Hippocampal formation (tissue), 2 donors: ENCODE data around the gene FREY1.

Experiments used
- DNase-seq, 2 donors: peaks; one replicate each; lab custom pipeline; 2025; lab: John Stamatoyannopoulos, UW

Gene FREY1

GRCh38 chr11:45928535-45929215, 21.6 kb upstream of the FREY1 start:
- DNase-seq, result no peak

DNA sequence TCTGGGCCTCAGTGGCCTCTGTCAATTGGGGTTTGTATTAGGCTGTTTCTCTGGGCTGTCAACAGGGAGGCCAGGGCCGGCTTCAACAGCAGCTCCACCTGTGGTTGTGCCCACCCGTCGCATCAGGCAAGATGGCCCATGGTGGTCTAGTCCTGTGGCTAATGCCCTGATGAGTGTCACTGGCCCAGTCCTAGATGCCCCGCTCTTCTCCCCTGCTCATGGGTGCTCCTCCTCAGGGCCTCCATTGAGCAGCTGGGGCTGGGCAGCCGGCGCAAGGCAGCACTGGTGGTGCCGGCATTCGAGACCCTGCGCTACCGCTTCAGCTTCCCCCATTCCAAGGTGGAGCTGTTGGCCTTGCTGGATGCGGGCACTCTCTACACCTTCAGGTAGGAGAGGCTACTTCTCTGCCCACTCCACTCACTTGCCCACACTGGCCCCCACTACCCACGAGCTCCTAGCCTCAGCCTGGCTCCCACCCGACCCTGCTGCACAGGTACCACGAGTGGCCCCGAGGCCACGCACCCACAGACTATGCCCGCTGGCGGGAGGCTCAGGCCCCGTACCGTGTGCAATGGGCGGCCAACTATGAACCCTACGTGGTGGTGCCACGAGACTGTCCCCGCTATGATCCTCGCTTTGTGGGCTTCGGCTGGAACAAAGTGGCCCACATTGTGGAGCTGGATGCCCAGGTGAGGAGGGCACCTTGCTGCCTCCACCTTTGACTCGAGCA, 20.8 kb upstream of the FREY1 start:
- no peak for DNase-seq

- DNase-seq, result no peak
Measured at GRCh38 chr11:45927332-45927683, 20.2 kb upstream of the FREY1 start.

GRCh38 chr11:45926536-45927331, 19.7 kb upstream of the FREY1 start:
- no peak for DNase-seq

DNA sequence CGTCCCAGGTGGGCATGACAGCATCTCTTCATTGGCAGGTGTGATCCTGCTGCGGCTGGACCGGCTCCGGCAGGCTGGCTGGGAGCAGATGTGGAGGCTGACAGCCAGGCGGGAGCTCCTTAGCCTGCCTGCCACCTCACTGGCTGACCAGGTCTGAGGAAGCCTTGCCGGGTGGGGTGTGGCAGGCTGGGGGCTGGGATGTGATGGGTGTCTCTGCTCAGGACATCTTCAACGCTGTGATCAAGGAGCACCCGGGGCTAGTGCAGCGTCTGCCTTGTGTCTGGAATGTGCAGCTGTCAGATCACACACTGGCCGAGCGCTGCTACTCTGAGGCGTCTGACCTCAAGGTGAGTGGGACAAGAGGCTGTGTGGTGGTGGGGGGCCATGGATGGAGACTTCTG, 18.9 kb upstream of the FREY1 start:
- no peak for DNase-seq

- DNase-seq, result no peak
Measured at GRCh38 chr11:45925550-45925949, 18.5 kb upstream of the FREY1 start.

DNA sequence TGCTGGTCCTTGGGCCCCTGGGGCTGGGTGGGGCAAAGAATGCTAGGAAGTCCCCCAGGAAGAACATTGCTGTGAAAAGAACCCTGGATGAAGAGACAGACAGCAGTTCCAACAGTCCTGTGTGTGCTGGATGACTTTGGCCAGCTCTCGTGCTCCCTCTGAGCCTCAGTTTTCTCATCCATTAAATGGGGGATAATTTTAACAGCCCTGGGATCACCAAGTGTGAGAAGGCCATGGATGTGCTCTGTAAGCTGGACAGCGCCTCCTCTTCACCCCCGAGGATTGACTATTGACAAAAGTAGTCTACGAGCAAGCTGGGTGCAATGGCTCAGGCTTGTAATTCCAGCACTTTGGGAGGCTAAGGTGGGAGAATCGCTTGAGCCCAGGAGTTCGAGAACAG, 17.9 kb upstream of the FREY1 start:
- DNase-seq, result no peak

DNA sequence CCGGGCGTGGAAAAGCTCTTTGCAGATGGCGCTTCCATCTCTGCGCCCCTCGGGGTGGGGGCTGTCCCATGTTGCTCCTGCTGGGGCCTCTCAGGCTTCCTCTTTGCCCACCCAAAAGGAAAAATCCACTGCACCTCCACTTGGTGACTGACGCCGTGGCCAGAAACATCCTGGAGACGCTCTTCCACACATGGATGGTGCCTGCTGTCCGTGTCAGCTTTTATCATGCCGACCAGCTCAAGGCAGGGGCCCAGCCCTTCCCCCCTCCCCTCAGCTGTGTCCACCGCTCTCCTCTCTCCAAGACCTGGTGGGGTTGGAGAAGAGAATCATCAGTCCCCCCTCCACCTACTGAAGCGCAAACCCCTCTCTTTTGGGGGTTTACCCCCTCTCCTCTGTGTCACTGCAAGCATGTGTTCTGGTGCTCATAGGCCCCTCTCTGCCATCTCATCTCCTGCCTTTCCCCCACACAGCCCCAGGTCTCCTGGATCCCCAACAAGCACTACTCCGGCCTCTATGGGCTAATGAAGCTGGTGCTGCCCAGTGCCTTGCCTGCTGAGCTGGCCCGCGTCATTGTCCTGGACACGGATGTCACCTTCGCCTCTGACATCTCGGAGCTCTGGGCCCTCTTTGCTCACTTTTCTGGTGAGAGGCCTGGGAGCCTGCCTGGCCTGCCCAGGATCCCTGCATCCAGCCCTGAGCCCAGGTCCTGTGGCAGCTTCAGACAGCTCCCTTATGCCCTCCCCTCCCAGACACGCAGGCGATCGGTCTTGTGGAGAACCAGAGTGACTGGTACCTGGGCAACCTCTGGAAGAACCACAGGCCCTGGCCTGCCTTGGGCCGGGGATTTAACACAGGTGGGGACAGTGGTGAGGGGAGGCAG, 17.2 kb upstream of the FREY1 start:
- DNase-seq, result no peak

DNA sequence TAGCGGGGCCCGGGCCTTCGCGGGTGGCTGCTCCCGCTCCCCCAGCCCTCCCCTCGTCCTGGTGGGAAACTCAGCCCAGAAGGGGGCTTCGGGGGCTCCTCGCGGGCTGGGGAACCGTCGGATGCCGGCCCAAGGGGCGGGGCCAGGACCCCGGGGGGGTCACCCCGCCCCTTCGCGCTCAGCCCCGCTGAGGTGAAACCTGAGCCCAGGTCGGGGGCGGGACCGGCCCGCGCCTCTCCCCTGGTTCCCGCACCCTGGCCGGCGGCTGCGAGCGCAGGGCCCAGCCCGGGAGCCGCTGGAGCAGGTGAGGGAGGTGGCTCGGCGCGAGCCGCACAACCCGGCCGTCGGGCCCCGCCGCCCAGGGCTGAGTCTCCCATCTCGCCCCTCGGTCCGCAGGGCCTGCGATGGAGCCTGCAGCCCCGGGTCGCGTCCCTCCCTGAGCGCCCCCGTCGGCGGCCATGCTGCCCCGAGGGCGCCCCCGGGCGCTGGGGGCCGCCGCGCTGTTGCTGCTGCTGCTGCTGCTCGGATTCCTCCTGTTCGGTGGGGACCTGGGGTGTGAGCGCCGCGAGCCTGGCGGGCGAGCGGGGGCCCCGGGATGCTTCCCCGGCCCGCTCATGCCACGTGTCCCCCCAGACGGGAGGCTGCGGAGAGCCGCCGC, 15.5 kb upstream of the FREY1 start, which contains the start of gene LARGE2:
Gene LARGE2 (plus strand): TSS at position 232 of the 658 bp plus-strand sequence. CDS start 227 bp downstream, at position 459.
- no peak for DNase-seq

GRCh38 chr11:45921561-45922424, 14.7 kb upstream of the FREY1 start:
- DNase-seq, result no peak

DNA sequence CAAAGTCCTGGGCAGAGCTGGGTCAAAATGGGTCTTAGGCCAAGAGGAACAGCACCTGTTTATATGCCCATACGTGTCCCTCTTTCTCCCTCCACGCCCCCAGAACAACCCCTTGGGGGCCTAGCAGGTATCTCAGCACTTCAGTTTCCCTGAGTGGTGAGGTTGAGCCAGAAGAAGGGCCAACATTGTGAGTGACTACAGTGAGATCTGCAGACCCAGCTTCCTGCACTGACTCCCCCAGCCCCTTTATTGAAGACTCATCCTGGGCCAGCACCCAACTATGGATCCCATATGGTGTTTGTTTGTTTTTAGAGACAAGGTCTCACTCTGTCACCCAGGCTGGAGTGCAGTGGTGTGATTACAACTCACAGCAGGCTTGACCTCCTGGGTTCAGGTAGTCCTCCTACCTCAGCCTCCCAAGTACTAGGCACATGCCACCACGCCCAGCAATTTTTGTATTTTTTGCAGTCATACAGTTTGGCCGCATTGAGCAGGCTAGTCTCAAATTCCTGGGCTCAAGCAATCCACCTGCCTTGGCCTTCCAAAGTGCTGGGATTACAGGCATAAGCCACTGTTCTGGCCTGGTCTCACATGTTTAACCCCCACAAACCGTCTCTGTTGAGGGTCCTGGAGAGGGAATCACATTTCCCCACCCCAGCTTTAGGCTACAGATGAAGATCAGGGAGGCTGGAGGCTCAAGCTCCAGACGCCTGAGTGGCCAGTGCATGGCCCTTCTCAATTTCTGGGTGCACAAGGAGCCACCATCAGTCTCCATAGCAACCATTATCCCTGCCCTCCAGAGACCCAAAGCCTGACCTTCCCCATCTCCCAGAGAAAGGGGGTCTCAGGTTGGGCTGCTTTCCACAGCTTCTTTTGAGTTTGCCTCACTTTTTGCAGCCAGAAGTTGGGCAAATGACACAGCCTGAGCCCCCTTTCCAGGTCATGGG, 13.7 kb upstream of the FREY1 start:
- DNase-seq, result no peak

DNA sequence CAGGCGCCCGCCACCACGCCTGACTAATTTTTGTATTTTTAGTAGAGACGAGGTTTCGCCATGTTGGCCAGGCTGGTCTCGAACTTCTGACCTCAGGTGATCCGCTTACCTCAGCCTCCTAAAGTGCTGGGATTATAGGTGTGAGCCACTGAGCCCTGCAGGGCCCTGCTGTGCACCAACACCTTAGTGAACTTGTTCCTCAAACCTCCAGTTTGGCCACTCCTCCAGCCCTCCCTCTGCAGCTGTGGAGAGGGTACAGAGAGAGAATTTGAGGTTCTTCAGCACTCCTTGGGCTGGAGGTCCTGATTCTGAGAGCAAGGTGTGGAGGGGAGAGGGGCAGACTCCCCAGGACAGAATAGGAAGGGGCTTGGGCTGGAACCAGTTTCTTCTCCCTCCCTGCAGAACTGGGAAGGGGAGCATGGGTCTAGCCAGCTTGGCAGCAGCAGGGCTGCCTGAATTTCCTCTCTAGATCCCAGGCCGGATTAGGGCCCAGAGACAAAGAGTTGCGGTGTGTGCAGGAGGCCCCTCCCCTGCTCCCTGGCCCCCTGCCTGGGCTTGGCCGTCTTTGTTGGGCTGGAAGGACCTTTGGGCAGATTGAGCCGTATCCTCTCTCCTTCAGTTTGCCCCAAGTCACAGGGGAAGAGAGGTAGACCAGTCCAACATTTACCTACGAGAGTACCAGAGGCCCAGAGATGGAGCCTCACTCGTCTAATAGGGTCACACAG, 12.9 kb upstream of the FREY1 start:
- no peak for DNase-seq

- no peak for DNase-seq
Measured at GRCh38 chr11:45918962-45919675, 12.0 kb upstream of the FREY1 start.

DNA sequence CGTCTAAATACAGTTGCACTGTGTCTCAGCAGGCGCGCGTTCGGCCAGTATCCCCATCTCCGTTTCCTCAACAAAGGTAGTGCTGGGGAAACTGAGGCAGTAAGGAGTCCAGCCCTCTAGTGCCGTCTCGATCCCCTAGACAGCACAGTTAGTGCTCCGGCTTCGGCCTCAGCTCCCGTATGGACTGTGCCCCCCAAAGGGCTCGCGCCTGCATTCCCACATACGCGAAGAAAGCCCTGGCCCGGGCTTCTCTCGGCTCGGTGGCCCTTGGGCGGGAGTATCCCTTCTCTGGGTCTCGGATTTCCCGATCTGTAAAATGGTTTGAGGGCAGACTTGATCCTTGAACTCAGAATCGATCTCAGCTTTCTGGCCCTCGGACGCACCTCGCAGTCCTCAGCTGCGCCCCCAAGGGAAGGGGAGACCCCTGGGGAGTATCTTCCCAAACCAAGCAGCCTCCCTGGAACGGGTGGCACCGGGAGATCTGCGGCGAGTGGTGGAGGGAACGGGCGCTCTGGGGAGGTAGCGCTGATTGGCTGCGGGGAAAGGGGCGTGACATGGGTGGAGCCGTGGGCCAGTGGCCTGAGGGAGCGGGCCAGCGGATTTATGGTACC, 11.4 kb upstream of the FREY1 start:
- DNase-seq, result peak; percentile 58 to 83

DNA sequence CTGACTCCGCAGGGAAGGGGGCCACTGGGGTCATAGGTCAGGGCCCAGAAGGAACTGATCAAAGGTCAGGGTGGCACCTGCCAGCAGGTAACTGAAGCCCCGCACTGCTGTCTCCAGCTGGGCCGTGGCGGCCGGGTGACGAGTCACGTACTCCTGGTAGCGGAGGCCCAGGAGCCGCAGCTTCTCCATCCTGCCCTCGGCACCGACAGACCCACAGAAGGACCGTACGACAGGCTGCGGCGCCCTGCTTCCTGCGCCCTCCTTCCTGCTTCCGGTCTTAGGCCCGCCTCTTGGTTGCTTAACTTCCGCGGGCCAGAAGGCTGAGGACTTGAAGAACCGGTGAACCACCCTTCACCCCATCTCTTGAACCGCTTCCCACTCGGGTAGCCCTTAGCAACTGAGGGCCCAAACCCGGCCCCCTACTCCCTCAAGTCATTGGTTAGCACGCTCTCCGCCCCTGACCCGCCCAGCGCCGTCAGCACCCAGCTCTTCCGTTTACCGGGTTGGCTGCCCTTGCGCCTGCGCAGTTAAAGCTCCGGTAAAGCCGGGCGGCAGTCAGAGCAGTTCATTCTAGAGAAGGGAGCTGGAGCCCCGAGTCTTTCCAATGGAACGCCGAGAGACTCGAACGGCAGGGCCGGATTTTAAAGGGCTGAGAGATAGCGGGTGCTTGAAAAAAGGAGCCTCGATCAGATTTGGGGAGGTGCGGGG, 10.7 kb upstream of the FREY1 start, which contains the start of gene PEX16:
Gene PEX16 (minus strand): TSS at position 255 of the 708 bp plus-strand sequence. CDS start 66 bp downstream, at position 189.
- DNase-seq, result peak; percentile 95 to 97

GRCh38 chr11:45917286-45917622, 10.2 kb upstream of the FREY1 start:
- no peak for DNase-seq

DNA sequence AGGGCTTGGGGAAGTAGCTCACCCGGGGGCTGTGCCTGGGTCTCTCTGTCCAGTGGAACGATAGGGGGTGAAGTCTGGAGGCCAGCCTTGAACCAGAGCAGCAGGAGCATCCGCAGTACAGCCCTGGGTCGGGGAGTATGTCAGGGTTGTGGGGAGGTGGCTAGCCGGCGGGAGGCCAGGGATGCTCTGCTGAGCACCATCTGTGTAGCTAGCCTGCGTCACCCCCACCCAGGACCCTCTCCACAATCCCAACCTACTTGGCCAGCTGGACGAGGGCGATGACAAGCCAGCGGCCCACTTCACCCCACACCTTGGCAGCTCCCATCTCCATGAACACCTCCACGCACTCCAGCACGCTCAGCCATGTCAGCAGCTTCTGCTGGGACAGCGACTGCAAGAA, 8.4 kb upstream of the FREY1 start:
- no peak for DNase-seq
